ENCODE results near the gene METTL16.

GRCh38 chr17:2421315-2422147 is 90.2 kb downstream of the METTL16 start:
- TF ChIP-seq CTCF (conservative IDR thresholded peaks at IDR 0.05; ENCODE audit: low read depth, low read length) (peak; percentile 42), USF2 (IDR thresholded peaks at IDR 0.05; ENCODE audit: low read depth, low read length) (0 out of 2 replicates have a peak, but pooled peaks have one; percentile 41), POLR2A (IDR thresholded peaks at IDR 0.05; ENCODE audit: low read depth, low read length) (no peak), CHD1 (IDR thresholded peaks at IDR 0.05; ENCODE audit: low read depth, low read length) (no peak), MAFK (IDR thresholded peaks at IDR 0.05; ENCODE audit: low read depth, low read length) (no peak), RAD21 (IDR thresholded peaks at IDR 0.05; ENCODE audit: low read length) (peak; percentile 58), RCOR1 (IDR thresholded peaks at IDR 0.05; ENCODE audit: insufficient replicate concordance, low read length) (no peak)
- TF ChIP-seq, protein P1, sequence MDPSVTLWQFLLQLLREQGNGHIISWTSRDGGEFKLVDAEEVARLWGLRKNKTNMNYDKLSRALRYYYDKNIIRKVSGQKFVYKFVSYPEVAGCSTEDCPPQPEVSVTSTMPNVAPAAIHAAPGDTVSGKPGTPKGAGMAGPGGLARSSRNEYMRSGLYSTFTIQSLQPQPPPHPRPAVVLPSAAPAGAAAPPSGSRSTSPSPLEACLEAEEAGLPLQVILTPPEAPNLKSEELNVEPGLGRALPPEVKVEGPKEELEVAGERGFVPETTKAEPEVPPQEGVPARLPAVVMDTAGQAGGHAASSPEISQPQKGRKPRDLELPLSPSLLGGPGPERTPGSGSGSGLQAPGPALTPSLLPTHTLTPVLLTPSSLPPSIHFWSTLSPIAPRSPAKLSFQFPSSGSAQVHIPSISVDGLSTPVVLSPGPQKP (IDR thresholded peaks at IDR 0.05; ENCODE audit: borderline replicate concordance, low read depth, low read length): no peak
